Esophagus (tissue), 2 donors: ENCODE data around the gene KTI12. TPM values are rescaled to one million over a fixed set of nuclear protein-coding genes. Genes with fewer than 3 reads are reported as not detected.
"Not testable (repeated sequence)": the region's sequence is repeated elsewhere in the genome, so short reads cannot be mapped to it uniquely, and the experiment has no call there.

Experiments
- H3K27ac ChIP-seq, 2 donors: one replicate each; pipeline ENCODE4 v1.5.1; 2013; ENCODE audit warnings: low read depth in 2 of 2, mild to moderate bottlenecking in 2 of 2, inconsistent platforms in 1 of 2, low read length in 1 of 2, moderate library complexity in 1 of 2
- H3K27me3 ChIP-seq, 2 donors: one replicate each; pipeline ENCODE4 v1.6.1; 2013; ENCODE audit warnings: low read length in 2 of 2, control low read depth in 1 of 2, mild to moderate bottlenecking in 1 of 2; ENCODE audit not compliant: insufficient read depth in 2 of 2, control insufficient read depth in 1 of 2
- H3K36me3 ChIP-seq, 2 donors: one replicate each; pipeline ENCODE4 v1.6.1; 2013; ENCODE audit warnings: low read length in 1 of 2; ENCODE audit not compliant: control insufficient read depth in 2 of 2, insufficient read depth in 2 of 2
- H3K4me1 ChIP-seq, 2 donors: one replicate each; pipeline ENCODE4 v1.6.1; 2013; ENCODE audit warnings: low read length in 1 of 2; ENCODE audit not compliant: control insufficient read depth in 2 of 2, insufficient read depth in 2 of 2
- H3K4me3 ChIP-seq, 2 donors: one replicate each; pipeline ENCODE4 v1.5.1; 2013; ENCODE audit warnings: low read length in 2 of 2, mild to moderate bottlenecking in 2 of 2, low read depth in 1 of 2, moderate library complexity in 1 of 2
- H3K9me3 ChIP-seq, 2 donors: one replicate each; pipeline ENCODE4 v1.6.1; 2013; ENCODE audit warnings: mild to moderate bottlenecking in 2 of 2, low read depth in 1 of 2, low read length in 1 of 2, moderate library complexity in 1 of 2; ENCODE audit not compliant: control insufficient read depth in 2 of 2, insufficient read depth in 1 of 2
- WGBS, 2 donors: extraction: QIAGEN DNeasy Blood & Tissue Kit; methylation state at CpG; one replicate each; pipeline ENCODE4 v1.1.7; 2013; 5-methylcytosine and 5-hydroxymethylcytosine counted together
- polyA plus RNA-seq, 2 donors: library from polyadenylated mRNA; stranded (reverse); fragments of 200-250 nt; gene quantifications; one replicate each; pipeline ENCODE4 v1.2.3, GENCODE V29; 2013
- donor health status: healthy with polysubstance abuse.
- donor health status: Bipolar disorder and iron deficiency.

KTI12 gene
- polyA plus RNA-seq, 2 donors, result 2.5 to 6.5 TPM

- H3K4me1 ChIP-seq, result peaks cover 0 to 3% of the 10 kb centered on the region in 2 donors
- no peak overlapping the region for H3K27ac ChIP-seq
- WGBS, 2 donors, result 80 to 82% methylated on average over 1 of the region's 1 CpG
- peaks cover 2 to 4% of the 10 kb centered on the region in 2 donors for H3K36me3 ChIP-seq
- no peaks in the 10 kb centered on the region for H3K9me3 ChIP-seq
- H3K27me3 ChIP-seq, result no peaks in the 10 kb centered on the region
- H3K4me3 ChIP-seq, result no peak overlapping the region
Observed at GRCh38 chr1:52057876-52058415, 24.3 kb upstream of the KTI12 start.

DNA sequence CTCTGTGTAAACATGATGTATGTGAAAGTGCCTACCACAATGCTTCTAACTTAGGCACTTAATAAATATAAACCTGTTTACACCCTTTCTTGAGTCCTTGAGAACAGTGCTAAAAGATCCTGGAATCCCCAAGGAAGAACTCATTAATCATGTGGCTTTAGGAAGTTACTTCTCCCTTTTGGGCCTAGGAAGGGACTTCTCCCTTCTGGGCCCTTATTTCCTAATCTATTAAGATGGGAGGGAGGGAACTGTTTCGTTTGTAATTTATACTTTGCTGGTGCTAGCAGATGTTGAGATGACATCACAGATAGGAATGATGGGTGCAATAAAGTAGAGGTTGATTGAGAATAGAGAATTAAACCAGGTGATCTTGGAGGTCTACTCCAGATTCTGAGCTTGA is 23.6 kb upstream of the KTI12 start:
- 7 to 13% methylated on average over 1 of the region's 1 CpG for WGBS, 2 donors
- Histone ChIP-seq H3K4me3 (peak overlapping the region in 1 of 2 donors; percentile 86), H3K27ac (no peak overlapping the region), H3K36me3 (peaks cover 2 to 4% of the 10 kb centered on the region in 2 donors), H3K9me3 (no peaks in the 10 kb centered on the region), H3K27me3 (no peaks in the 10 kb centered on the region), H3K4me1 (peaks cover 0 to 3% of the 10 kb centered on the region in 2 donors)

DNA sequence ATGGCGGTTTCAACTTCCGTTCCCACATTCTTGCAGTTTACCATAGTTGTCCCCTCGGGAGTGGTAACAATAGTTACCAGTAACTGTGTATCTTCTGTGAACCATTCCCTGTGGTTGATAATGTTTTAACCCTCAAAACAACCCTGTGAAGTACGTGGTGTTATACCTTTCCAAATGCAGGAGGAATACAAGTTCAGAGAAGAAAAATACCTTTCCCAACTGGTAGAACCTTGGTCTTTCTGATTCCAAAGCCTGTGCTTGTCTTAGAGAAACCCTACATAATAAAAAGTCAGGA is 23.3 kb upstream of the KTI12 start:
- 0% methylated on average over 4 of the region's 4 CpGs for WGBS, 2 donors
- Histone ChIP-seq H3K27me3 (no peaks in the 10 kb centered on the region), H3K9me3 (no peaks in the 10 kb centered on the region), H3K27ac (peak overlapping the region; percentile 87 to 93), H3K4me1 (peaks cover 0 to 3% of the 10 kb centered on the region in 2 donors), H3K4me3 (peak overlapping the region; percentile 86 to 99), H3K36me3 (peaks cover 4 to 5% of the 10 kb centered on the region in 2 donors)

DNA sequence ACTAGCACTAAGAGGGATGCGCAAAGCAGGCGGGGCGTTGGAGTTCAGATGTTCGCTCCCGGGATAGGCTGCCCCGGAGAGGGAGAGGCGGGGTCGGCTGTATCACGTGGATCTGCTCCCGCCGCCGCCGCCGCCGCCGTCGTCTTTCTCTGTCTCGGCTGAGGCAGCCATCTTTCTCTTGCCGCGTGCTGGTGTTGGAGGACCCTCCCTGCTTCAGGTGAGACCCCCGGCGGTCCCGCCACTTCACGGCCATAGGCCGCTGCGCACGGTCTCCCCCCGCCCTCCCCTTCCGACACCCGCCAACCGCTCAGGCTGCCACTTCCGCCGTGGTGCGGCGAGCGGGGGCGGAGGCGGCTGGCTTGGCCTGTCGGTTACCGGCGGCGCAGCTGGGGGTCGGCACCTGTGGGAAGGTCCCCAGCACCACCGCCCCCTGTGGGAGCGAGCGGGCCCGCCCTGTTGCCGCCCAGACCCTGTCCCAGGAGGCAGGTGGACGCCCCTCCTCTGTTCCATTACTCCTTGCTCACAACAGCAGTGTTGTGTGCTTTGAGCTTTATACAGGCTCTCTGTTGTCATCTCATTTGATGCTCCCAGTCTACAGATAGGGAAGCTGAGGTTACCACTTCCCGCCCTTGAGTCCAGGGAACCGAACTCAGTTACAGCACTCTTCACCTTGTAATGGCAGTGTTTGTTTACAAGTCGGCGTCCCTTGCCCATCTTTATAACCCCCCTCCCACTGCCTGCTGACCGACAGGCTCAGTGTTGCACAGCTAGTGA is 22.7 kb upstream of the KTI12 start, which contains the start of gene BTF3L4:
TSS of gene BTF3L4 (plus strand) at position 133 of the 774 bp plus-strand sequence. CDS start 3,553 bp downstream, outside the sequence.
- H3K27ac ChIP-seq, result peak within 1 kb of the TSS; percentile 87 to 94
- peak within 1 kb of the TSS; percentile 86 to 99 for H3K4me3 ChIP-seq
- no peaks in the 10 kb centered on the region for H3K9me3 ChIP-seq
- no peaks in the 10 kb centered on the region for H3K27me3 ChIP-seq
- H3K4me1 ChIP-seq, result peaks cover 0 to 3% of the 10 kb centered on the region in 2 donors
- H3K36me3 ChIP-seq, result peaks cover 4 to 5% of the 10 kb centered on the region in 2 donors
- WGBS, 2 donors, result 0% methylated on average over 48 to 54 of the region's 54 CpGs

GRCh38 chr1:52055866-52056162 is 22.2 kb upstream of the KTI12 start:
- H3K9me3 ChIP-seq, result no peaks in the 10 kb centered on the region
- H3K36me3 ChIP-seq, result peaks cover 4 to 5% of the 10 kb centered on the region in 2 donors
- H3K4me1 ChIP-seq, result peaks cover 0 to 3% of the 10 kb centered on the region in 2 donors
- H3K27me3 ChIP-seq, result no peaks in the 10 kb centered on the region
- H3K27ac ChIP-seq, result peak overlapping the region; percentile 84 to 94
- WGBS, 2 donors, result 0 to 1% methylated on average over 12 of the region's 12 CpGs
- H3K4me3 ChIP-seq, result peak overlapping the region; percentile 86 to 99

DNA sequence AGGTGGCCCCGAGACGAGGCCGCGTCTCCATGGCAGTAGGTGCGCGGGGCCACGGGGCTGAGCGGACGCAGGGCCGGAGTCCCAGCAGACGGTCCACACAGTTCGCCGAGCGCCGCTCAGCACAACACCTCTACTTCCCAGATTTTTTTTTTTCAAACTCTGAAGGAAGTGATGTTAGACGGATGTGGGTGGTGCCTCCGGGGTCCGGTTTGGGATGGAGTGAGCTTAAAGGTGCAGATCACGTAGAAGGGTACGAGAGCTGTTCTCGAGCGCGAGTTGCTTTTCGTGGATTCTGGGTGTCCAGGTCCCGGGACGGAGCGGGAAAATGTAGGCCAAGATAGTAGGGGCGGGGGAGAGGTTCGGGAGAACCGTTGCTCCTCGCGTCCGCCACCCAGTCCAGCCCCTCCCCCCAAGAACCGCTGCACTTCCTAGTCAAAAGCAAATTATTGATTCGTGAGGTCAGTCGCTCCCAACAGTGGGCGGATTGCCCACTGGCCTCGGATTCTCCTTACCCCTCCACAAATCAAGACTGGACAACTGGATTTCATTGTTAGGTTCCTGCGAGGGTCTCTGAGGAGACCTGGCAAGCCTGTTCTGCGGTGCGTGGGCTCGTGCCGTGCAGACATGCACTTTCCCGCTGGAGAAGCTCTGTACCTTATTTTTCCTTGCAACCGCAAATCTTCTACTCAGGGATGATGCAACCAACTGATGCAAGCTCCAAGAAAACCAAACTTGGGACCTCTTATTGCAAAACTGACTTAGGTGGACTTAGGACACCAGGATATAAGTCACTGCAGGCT is 21.7 kb upstream of the KTI12 start, which contains the start of gene TXNDC12:
TSS of gene TXNDC12 (minus strand) at position 126 of the 800 bp plus-strand sequence. CDS start at position 31, 95 bp downstream.
- peak within 1 kb of the TSS; percentile 86 to 99 for H3K4me3 ChIP-seq
- 0 to 1% methylated on average over 45 of the region's 45 CpGs for WGBS, 2 donors
- peaks cover 0 to 3% of the 10 kb centered on the region in 2 donors for H3K4me1 ChIP-seq
- H3K27me3 ChIP-seq, result no peaks in the 10 kb centered on the region
- peak within 1 kb of the TSS; percentile 84 to 94 for H3K27ac ChIP-seq
- H3K36me3 ChIP-seq, result peaks cover 0 to 5% of the 10 kb centered on the region in 2 donors
- no peaks in the 10 kb centered on the region for H3K9me3 ChIP-seq

DNA sequence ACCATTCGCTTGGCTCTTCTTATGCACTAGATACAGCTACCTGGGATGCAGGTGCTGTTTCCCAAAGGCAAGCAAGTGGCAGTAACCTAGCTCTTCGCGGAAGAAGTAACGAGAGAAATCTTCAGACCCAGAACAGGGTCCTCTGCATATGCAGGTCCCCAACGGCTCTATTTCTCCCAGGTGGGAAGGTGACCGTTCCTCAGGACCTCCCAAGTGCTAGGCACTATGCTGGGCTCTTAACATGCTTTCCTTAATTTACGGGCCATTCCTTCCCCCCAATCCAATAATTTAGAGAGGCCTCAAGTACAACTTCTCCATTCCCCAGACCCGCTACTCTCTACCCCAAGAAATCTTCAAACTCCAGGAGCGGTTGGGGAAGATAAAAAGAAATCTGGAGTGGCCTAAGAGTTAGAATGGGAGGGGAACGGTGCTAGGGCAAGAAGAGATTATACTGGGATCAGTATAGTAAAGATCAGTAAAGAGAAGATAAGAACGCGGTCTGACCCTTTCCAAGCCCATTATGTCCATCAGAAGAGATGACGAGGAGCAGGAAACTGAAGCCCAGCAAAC is 21.0 kb upstream of the KTI12 start:
- WGBS, 2 donors, result 2 to 3% methylated on average over 13 of the region's 13 CpGs
- peak overlapping the region; percentile 86 to 99 for H3K4me3 ChIP-seq
- peaks cover 0 to 5% of the 10 kb centered on the region in 2 donors for H3K36me3 ChIP-seq
- H3K9me3 ChIP-seq, result no peaks in the 10 kb centered on the region
- peaks cover 0 to 3% of the 10 kb centered on the region in 2 donors for H3K4me1 ChIP-seq
- peak overlapping the region; percentile 84 to 94 for H3K27ac ChIP-seq
- no peaks in the 10 kb centered on the region for H3K27me3 ChIP-seq

GRCh38 chr1:52053862-52054261 is 20.3 kb upstream of the KTI12 start:
- H3K27ac ChIP-seq, result no peak overlapping the region
- H3K4me1 ChIP-seq, result peaks cover 0 to 3% of the 10 kb centered on the region in 2 donors
- 88 to 94% methylated on average over 1 of the region's 1 CpG for WGBS, 2 donors
- H3K4me3 ChIP-seq, result peak overlapping the region in 1 of 2 donors; percentile 86
- H3K27me3 ChIP-seq, result no peaks in the 10 kb centered on the region
- peaks cover 0 to 5% of the 10 kb centered on the region in 2 donors for H3K36me3 ChIP-seq
- no peaks in the 10 kb centered on the region for H3K9me3 ChIP-seq

- not testable (repeated sequence) for H3K4me3 ChIP-seq, H3K36me3 ChIP-seq, H3K9me3 ChIP-seq, H3K4me1 ChIP-seq, H3K27ac ChIP-seq, H3K27me3 ChIP-seq
- WGBS, 2 donors, result 94 to 99% methylated on average over 4 of the region's 4 CpGs
Observed at GRCh38 chr1:52049337-52049736, 15.7 kb upstream of the KTI12 start.
